ENCODE data around the gene SYDE2.

Gene SYDE2

GRCh38 chr1:85116856-85117255, 84.0 kb downstream of the SYDE2 start:
- DNase-seq = peak in 2 of 3 donors; percentile 46 to 52

GRCh38 chr1:85115933-85116332, 84.9 kb downstream of the SYDE2 start:
- DNase-seq = no peak

GRCh38 chr1:85111695-85112094, 89.1 kb downstream of the SYDE2 start:
- no peak for DNase-seq

- DNase-seq = peak; percentile 67 to 76 (median 68)
Measured at GRCh38 chr1:85109475-85109874, 91.3 kb downstream of the SYDE2 start.
